ENCODE data around the gene CLIC4. TPM values are rescaled to one million over a fixed set of nuclear protein-coding genes. Genes with fewer than 3 reads are reported as not detected.

Gene CLIC4
- total RNA-seq, 1 experiment from 2014 or later: 242 TPM

DNA sequence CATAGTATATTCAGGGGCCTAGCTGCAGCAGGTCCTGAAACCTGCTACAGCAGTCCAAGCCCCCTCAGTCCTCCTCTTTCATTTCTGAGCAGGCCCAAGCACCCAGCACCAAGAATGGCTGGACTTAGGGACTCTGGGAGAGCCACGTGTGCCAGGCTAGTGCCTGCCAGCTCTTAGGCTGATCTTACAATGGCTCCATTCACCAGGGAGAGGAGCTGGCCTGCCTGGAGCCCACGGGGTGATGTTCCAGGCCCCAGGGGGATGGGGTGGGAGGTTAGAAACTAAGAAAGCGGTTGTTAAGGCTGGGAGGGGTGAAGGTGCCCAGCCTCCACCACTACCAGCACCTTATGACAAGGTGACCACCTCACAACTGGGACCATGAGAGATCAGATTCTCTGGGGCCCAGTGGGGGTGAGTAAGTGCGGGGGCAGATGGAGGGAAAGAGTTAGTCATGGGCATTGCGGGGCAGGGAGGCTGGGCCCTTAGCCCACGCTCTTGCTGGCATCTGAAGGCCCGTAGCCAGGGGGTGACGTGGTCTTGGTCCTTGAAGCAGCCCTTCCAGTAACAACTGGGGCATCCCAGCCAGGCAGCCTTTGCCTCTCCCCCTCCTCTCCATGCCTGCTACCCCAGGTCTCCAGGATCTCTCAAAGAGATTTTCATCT lies 30.3 kb upstream of the CLIC4 start:
- ChIA-PET CTCF (interaction anchor here (1.0 kb wide), 1 partner anchor 27 kb away, joined by 3 read pairs; no protein-coding TSS in a partner anchor), POLR2A (no interaction called here)
- BruUV-seq (replicated peaks): no TSS peak
- Mint-ChIP-seq H3K4me1 (ENCODE audit: insufficient read depth, unreplicated experiment) (peaks cover 11% of the 10 kb centered on the region), H3K4me3 (ENCODE audit: unreplicated experiment) (no peak overlapping the region), H3K9me3 (ENCODE audit: unreplicated experiment) (no peaks in the 10 kb centered on the region), H3K27ac (ENCODE audit: low read depth, unreplicated experiment) (no peak overlapping the region), H3K36me3 (ENCODE audit: insufficient read depth, unreplicated experiment) (peaks cover 7% of the 10 kb centered on the region), H3K27me3 (ENCODE audit: insufficient read depth, unreplicated experiment) (no peaks in the 10 kb centered on the region)
- TF ChIP-seq, protein P1, sequence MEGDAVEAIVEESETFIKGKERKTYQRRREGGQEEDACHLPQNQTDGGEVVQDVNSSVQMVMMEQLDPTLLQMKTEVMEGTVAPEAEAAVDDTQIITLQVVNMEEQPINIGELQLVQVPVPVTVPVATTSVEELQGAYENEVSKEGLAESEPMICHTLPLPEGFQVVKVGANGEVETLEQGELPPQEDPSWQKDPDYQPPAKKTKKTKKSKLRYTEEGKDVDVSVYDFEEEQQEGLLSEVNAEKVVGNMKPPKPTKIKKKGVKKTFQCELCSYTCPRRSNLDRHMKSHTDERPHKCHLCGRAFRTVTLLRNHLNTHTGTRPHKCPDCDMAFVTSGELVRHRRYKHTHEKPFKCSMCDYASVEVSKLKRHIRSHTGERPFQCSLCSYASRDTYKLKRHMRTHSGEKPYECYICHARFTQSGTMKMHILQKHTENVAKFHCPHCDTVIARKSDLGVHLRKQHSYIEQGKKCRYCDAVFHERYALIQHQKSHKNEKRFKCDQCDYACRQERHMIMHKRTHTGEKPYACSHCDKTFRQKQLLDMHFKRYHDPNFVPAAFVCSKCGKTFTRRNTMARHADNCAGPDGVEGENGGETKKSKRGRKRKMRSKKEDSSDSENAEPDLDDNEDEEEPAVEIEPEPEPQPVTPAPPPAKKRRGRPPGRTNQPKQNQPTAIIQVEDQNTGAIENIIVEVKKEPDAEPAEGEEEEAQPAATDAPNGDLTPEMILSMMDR (IDR thresholded peaks at IDR 0.05; ENCODE audit: unreplicated experiment): no peak
- intact Hi-C loops (cut with micrococcal nuclease): no loop called here
- peak; percentile 74 for DNase-seq (ENCODE audit: unreplicated experiment)

DNA sequence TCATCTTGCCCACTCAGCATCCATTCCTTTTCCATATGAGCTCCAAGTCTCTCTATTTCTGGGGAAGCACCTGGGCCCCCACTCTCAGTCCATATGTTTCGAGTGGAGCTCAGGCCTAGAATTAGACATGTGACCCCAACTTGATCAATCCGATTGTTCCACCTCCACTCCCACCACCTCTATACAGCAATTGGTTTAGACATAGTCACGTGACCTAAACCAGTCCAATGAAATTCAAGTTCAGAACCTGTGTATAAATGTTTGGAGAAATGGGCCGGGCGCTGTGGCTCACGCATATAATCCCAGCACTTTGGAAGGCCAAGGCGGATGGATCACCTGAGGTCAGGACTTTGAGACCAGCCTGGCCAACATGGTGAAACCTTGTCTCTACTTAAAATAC lies 29.6 kb upstream of the CLIC4 start:
- ChIA-PET POLR2A (no interaction called here), CTCF (interaction anchor here (0.5 kb wide), 1 partner anchor 291 kb away, joined by 4 read pairs; no protein-coding TSS in a partner anchor)
- TF ChIP-seq, protein P1 (IDR thresholded peaks at IDR 0.05; ENCODE audit: unreplicated experiment): no peak
- intact Hi-C loops (cut with micrococcal nuclease): no loop called here
- Mint-ChIP-seq H3K4me3 (ENCODE audit: unreplicated experiment) (no peak overlapping the region), H3K4me1 (ENCODE audit: insufficient read depth, unreplicated experiment) (peaks cover 11% of the 10 kb centered on the region), H3K27ac (ENCODE audit: low read depth, unreplicated experiment) (no peak overlapping the region), H3K9me3 (ENCODE audit: unreplicated experiment) (no peaks in the 10 kb centered on the region), H3K27me3 (ENCODE audit: insufficient read depth, unreplicated experiment) (no peaks in the 10 kb centered on the region), H3K36me3 (ENCODE audit: insufficient read depth, unreplicated experiment) (peaks cover 7% of the 10 kb centered on the region)
- DNase-seq (ENCODE audit: unreplicated experiment): no peak
- BruUV-seq (replicated peaks): no TSS peak

DNA sequence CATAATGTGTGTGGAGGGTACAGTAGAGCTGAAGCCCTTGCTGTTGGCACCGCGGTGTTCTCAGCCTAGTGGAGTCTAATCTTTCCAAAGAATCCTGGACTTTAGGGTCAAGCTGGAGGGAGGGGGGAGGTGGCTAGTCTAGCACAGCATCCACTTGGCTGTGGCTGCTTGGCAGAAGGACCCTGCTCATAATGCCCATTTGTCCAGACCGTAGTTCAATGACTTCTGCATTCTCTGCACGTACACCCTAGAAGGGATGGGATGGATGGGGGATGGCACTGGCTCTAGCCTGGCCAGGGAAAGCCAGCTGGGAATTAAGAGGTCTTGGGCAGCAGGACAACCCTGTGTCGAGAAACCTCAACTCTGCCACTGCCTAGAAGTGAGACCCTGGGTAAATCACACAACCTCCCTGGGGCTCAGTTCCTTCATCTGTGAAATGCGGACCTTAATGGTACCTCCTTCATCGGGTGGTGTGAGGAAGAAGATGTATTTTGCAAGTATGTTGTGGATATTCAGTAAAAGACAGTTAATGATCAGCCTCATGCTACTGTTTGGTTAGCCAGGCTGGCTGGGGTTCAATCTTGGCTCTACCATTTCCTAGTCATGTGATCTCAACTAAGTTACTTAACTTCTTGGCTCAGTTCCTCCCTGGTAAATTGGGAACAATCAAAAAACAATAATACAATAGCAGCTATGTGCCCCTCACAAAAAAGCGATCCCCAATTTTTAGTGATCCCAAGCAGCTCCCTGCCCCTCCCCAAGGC lies 27.2 kb upstream of the CLIC4 start:
- Mint-ChIP-seq H3K36me3 (ENCODE audit: insufficient read depth, unreplicated experiment) (peaks cover 7% of the 10 kb centered on the region), H3K27me3 (ENCODE audit: insufficient read depth, unreplicated experiment) (no peaks in the 10 kb centered on the region), H3K27ac (ENCODE audit: low read depth, unreplicated experiment) (peak overlapping the region; percentile 49), H3K9me3 (ENCODE audit: unreplicated experiment) (no peaks in the 10 kb centered on the region), H3K4me1 (ENCODE audit: insufficient read depth, unreplicated experiment) (peaks cover 11% of the 10 kb centered on the region), H3K4me3 (ENCODE audit: unreplicated experiment) (no peak overlapping the region)
- CTCF ChIA-PET: interaction anchor here (0.9 to 1.1 kb wide), 2 partner anchors 30 to 726 kb away, joined by 3 to 5 read pairs; no protein-coding TSS in a partner anchor
- no peak for DNase-seq (ENCODE audit: unreplicated experiment)
- TF ChIP-seq, protein P1 (IDR thresholded peaks at IDR 0.05; ENCODE audit: unreplicated experiment): no peak
- no TSS peak for BruUV-seq (replicated peaks)
- POLR2A ChIA-PET: interaction anchor here (0.6 to 1.5 kb wide), 8 partner anchors 12 to 1714 kb away, joined by 3 to 9 read pairs (median 3); partner anchors contain the start of gene DHDDS
- intact Hi-C loops (cut with micrococcal nuclease): no loop called here

DNA sequence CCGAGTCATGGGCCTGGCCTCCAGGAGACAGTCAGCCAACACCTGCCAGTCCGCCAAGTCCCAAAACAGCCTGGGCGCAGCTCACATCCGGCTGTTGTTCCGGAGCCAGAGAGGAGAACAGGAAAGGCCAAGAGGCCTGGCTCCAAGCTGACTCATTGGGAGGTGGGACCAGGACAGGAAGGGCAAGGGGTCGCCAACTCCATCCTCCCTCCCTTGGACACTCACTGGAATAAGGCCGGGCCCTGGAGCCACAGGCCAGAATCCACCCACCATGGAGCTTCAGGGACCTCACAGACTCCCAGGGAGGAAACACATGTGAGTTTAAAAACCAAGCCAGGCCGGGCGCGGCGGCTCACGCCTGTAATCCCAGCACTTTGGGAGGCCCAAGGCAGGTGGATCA lies 25.1 kb upstream of the CLIC4 start:
- peaks cover 11% of the 10 kb centered on the region for H3K4me1 Mint-ChIP-seq (ENCODE audit: insufficient read depth, unreplicated experiment)
- POLR2A ChIA-PET: interaction anchor here (0.6 kb wide), 1 partner anchor 23 kb away, joined by 3 read pairs; no protein-coding TSS in a partner anchor

More for the DNA sequence above, 25.1 kb upstream of the CLIC4 start:
- CTCF ChIA-PET: interaction anchor here (0.7 to 1.3 kb wide), 2 partner anchors 31 to 37 kb away, joined by 3 read pairs; no protein-coding TSS in a partner anchor
- TF ChIP-seq, protein P1 (IDR thresholded peaks at IDR 0.05; ENCODE audit: unreplicated experiment): no peak
- peak; percentile 77 for DNase-seq (ENCODE audit: unreplicated experiment)
- Mint-ChIP-seq H3K36me3 (ENCODE audit: insufficient read depth, unreplicated experiment) (peaks cover 7% of the 10 kb centered on the region), H3K4me3 (ENCODE audit: unreplicated experiment) (no peak overlapping the region), H3K9me3 (ENCODE audit: unreplicated experiment) (no peaks in the 10 kb centered on the region), H3K27me3 (ENCODE audit: insufficient read depth, unreplicated experiment) (no peaks in the 10 kb centered on the region), H3K27ac (ENCODE audit: low read depth, unreplicated experiment) (no peak overlapping the region)
- intact Hi-C loops (cut with micrococcal nuclease): no loop called here
- no TSS peak for BruUV-seq (replicated peaks)

Measured in MCF 10A (cell line).